ENCODE results near the gene ERMARD. TPM values are rescaled to one million over a fixed set of nuclear protein-coding genes. Genes with fewer than 3 reads are reported as not detected.

ERMARD gene
- total RNA-seq, 1 donor from 2014 or later, result 32.4 TPM

- intact Hi-C loops (cut with micrococcal nuclease), result no loop called here
Observed at GRCh38 chr6:169820358-169820757, 68.9 kb downstream of the ERMARD start.

GRCh38 chr6:169824021-169824420 lies 72.6 kb downstream of the ERMARD start:
- intact Hi-C loops (cut with micrococcal nuclease), result no loop called here

- intact Hi-C loops (cut with micrococcal nuclease), result no loop called here
Observed at GRCh38 chr6:169824848-169825557, 73.6 kb downstream of the ERMARD start.

- intact Hi-C loops (cut with micrococcal nuclease), result no loop called here
Observed at GRCh38 chr6:169825558-169826225, 74.3 kb downstream of the ERMARD start.

- intact Hi-C loops (cut with micrococcal nuclease), result no loop called here
Observed at GRCh38 chr6:169826697-169827096, 75.3 kb downstream of the ERMARD start.

GRCh38 chr6:169827290-169827717 lies 75.9 kb downstream of the ERMARD start:
- intact Hi-C loops (cut with micrococcal nuclease), result no loop called here

- intact Hi-C loops (cut with micrococcal nuclease), result no loop called here
Observed at GRCh38 chr6:169828176-169828575, 76.8 kb downstream of the ERMARD start.

GRCh38 chr6:169829786-169830185 lies 78.4 kb downstream of the ERMARD start:
- intact Hi-C loops (cut with micrococcal nuclease), result loop anchor here (5.0 to 10.0 kb wide), 2 partner anchors 125 to 463 kb away; partner anchors contain the start of gene DLL1

- intact Hi-C loops (cut with micrococcal nuclease), result loop anchor here (1.0 to 10.0 kb wide), 4 partner anchors 124 to 699 kb away; partner anchors contain the start of gene DLL1
Observed at GRCh38 chr6:169830876-169831275, 79.5 kb downstream of the ERMARD start.

Other genes starting within 250 kb of the ERMARD start
- 22.8 and 24.0 TPM in 2 replicates for gene WDR27, start 49.6 kb upstream of the ERMARD start, total RNA-seq
- 17.0 and 17.9 TPM in 2 replicates for gene C6orf120, start 49.5 kb upstream of the ERMARD start, total RNA-seq
- gene PHF10, start 27.1 kb upstream of the ERMARD start, total RNA-seq, result 63.1 and 64.2 TPM in 2 replicates
- gene DYNLT2, start 50 bp upstream of the ERMARD start, total RNA-seq, result 2.0 TPM in 2 replicates